Activated naive CD4-positive, alpha-beta T cell treated with anti-CD3 and anti-CD28 coated beads, Interleukin-2, amount 10 ng/mL, durations not matched to agents 7 days and 5 days (primary cell): ENCODE results near the gene SNX5.

Experiments
- CTCF ChIA-PET: fragments of 350-600 bp; sonication (Branson Sonifier 250); formaldehyde crosslinking; loops from one replicate; lab custom pipeline; 2021; ENCODE audit warnings: antibody characterized with exemption; lab: Charles Lee
- DNase-seq: peaks from one replicate; pipeline ENCODE4 v3.0.0-alpha.2; 2020
- H3K27ac Mint-ChIP-seq: one replicate; pipeline ENCODE4 v1.8.0; 2021; ENCODE audit warnings: mild to moderate bottlenecking, moderate library complexity, mixed read lengths
- H3K27me3 Mint-ChIP-seq: one replicate; pipeline ENCODE4 v1.8.0; 2021; ENCODE audit warnings: mild to moderate bottlenecking, mixed read lengths
- H3K36me3 Mint-ChIP-seq: one replicate; pipeline ENCODE4 v1.8.0; 2021; ENCODE audit warnings: mixed read lengths
- H3K4me1 Mint-ChIP-seq: one replicate; pipeline ENCODE4 v1.8.0; 2021; ENCODE audit warnings: mixed read lengths
- H3K4me3 Mint-ChIP-seq: one replicate; pipeline ENCODE4 v1.8.0; 2021; ENCODE audit warnings: mild to moderate bottlenecking, moderate library complexity, mixed read lengths
- H3K9me3 Mint-ChIP-seq: one replicate; pipeline ENCODE4 v1.8.0; 2021; ENCODE audit warnings: mixed read lengths

Gene SNX5

GRCh38 chr20:17917832-17918618 is 50.6 kb downstream of the SNX5 start:
- DNase-seq, result no peak
- Mint-ChIP-seq H3K27me3 (peaks cover 47% of the 10 kb centered on the region), H3K36me3 (no peaks in the 10 kb centered on the region), H3K4me3 (no peak overlapping the region), H3K27ac (no peak overlapping the region), H3K4me1 (peaks cover 3% of the 10 kb centered on the region), H3K9me3 (no peaks in the 10 kb centered on the region)
- CTCF ChIA-PET, result no interaction called here

GRCh38 chr20:17916433-17916891 is 52.1 kb downstream of the SNX5 start:
- CTCF ChIA-PET, result no interaction called here
- no peak overlapping the region for H3K27ac Mint-ChIP-seq
- no peaks in the 10 kb centered on the region for H3K9me3 Mint-ChIP-seq
- no peaks in the 10 kb centered on the region for H3K36me3 Mint-ChIP-seq
- DNase-seq, result no peak
- H3K4me3 Mint-ChIP-seq, result no peak overlapping the region
- peaks cover 50% of the 10 kb centered on the region for H3K27me3 Mint-ChIP-seq
- H3K4me1 Mint-ChIP-seq, result peaks cover 3% of the 10 kb centered on the region

- H3K27me3 Mint-ChIP-seq, result peaks cover 56% of the 10 kb centered on the region
- no peak overlapping the region for H3K4me3 Mint-ChIP-seq
- no peaks in the 10 kb centered on the region for H3K36me3 Mint-ChIP-seq
- H3K9me3 Mint-ChIP-seq, result no peaks in the 10 kb centered on the region
- CTCF ChIA-PET, result interaction anchor here (0.9 kb wide), 1 partner anchor 26 kb away, joined by 3 read pairs; no protein-coding TSS in a partner anchor
- H3K27ac Mint-ChIP-seq, result no peak overlapping the region
- DNase-seq, result no peak
- H3K4me1 Mint-ChIP-seq, result peaks cover 3% of the 10 kb centered on the region
Observed at GRCh38 chr20:17914957-17915356, 53.6 kb downstream of the SNX5 start.

GRCh38 chr20:17912916-17913315 is 55.7 kb downstream of the SNX5 start:
- peaks cover 3% of the 10 kb centered on the region for H3K4me1 Mint-ChIP-seq
- no peak for DNase-seq
- H3K4me3 Mint-ChIP-seq, result no peak overlapping the region
- H3K9me3 Mint-ChIP-seq, result no peaks in the 10 kb centered on the region
- no peak overlapping the region for H3K27ac Mint-ChIP-seq
- CTCF ChIA-PET, result interaction anchor here (1.1 kb wide), 1 partner anchor 14 kb away, joined by 3 read pairs; no protein-coding TSS in a partner anchor
- H3K36me3 Mint-ChIP-seq, result no peaks in the 10 kb centered on the region
- peaks cover 57% of the 10 kb centered on the region for H3K27me3 Mint-ChIP-seq

GRCh38 chr20:17911927-17912326 is 56.7 kb downstream of the SNX5 start:
- H3K9me3 Mint-ChIP-seq, result no peaks in the 10 kb centered on the region
- no peak overlapping the region for H3K4me3 Mint-ChIP-seq
- CTCF ChIA-PET, result no interaction called here
- H3K36me3 Mint-ChIP-seq, result no peaks in the 10 kb centered on the region
- peaks cover 3% of the 10 kb centered on the region for H3K4me1 Mint-ChIP-seq
- no peak overlapping the region for H3K27ac Mint-ChIP-seq
- no peak for DNase-seq
- H3K27me3 Mint-ChIP-seq, result peaks cover 50% of the 10 kb centered on the region

- Mint-ChIP-seq H3K4me3 (no peak overlapping the region), H3K9me3 (no peaks in the 10 kb centered on the region), H3K27ac (no peak overlapping the region), H3K4me1 (no peaks in the 10 kb centered on the region), H3K36me3 (no peaks in the 10 kb centered on the region), H3K27me3 (peaks cover 46% of the 10 kb centered on the region)
- DNase-seq, result no peak
- CTCF ChIA-PET, result no interaction called here
Observed at GRCh38 chr20:17910828-17911294, 57.7 kb downstream of the SNX5 start.

- no peak for DNase-seq
- no peaks in the 10 kb centered on the region for H3K4me1 Mint-ChIP-seq
- CTCF ChIA-PET, result interaction anchor here (1.2 kb wide), 1 partner anchor 16 kb away, joined by 3 read pairs; no protein-coding TSS in a partner anchor
- peaks cover 45% of the 10 kb centered on the region for H3K27me3 Mint-ChIP-seq
- no peak overlapping the region for H3K27ac Mint-ChIP-seq
- no peaks in the 10 kb centered on the region for H3K36me3 Mint-ChIP-seq
- no peak overlapping the region for H3K4me3 Mint-ChIP-seq
- H3K9me3 Mint-ChIP-seq, result no peaks in the 10 kb centered on the region
Observed at GRCh38 chr20:17909869-17910321, 58.7 kb downstream of the SNX5 start.

GRCh38 chr20:17905544-17905943 is 63.0 kb downstream of the SNX5 start:
- Mint-ChIP-seq H3K4me1 (peaks cover 4% of the 10 kb centered on the region), H3K9me3 (no peaks in the 10 kb centered on the region), H3K4me3 (no peak overlapping the region), H3K27me3 (peaks cover 30% of the 10 kb centered on the region), H3K36me3 (no peaks in the 10 kb centered on the region), H3K27ac (no peak overlapping the region)
- DNase-seq, result no peak
- CTCF ChIA-PET, result interaction anchor here (4.2 kb wide), 1 partner anchor 33 kb away, joined by 13 read pairs; no protein-coding TSS in a partner anchor

GRCh38 chr20:17904027-17904426 is 64.6 kb downstream of the SNX5 start:
- CTCF ChIA-PET, result interaction anchor here (1.2 to 4.2 kb wide), 2 partner anchors 35 to 368 kb away, joined by 4 to 13 read pairs; no protein-coding TSS in a partner anchor
- Mint-ChIP-seq H3K9me3 (no peaks in the 10 kb centered on the region), H3K4me1 (peaks cover 4% of the 10 kb centered on the region), H3K27ac (no peak overlapping the region), H3K36me3 (no peaks in the 10 kb centered on the region), H3K4me3 (no peak overlapping the region), H3K27me3 (peaks cover 29% of the 10 kb centered on the region)
- no peak for DNase-seq

- Mint-ChIP-seq H3K36me3 (no peaks in the 10 kb centered on the region), H3K27me3 (peaks cover 39% of the 10 kb centered on the region), H3K27ac (no peak overlapping the region), H3K4me3 (no peak overlapping the region), H3K9me3 (no peaks in the 10 kb centered on the region), H3K4me1 (peaks cover 4% of the 10 kb centered on the region)
- no peak for DNase-seq
- CTCF ChIA-PET, result interaction anchor here (1.0 to 4.2 kb wide), 2 partner anchors 36 to 220 kb away, joined by 3 to 13 read pairs; no protein-coding TSS in a partner anchor
Observed at GRCh38 chr20:17902531-17903083, 66.0 kb downstream of the SNX5 start.

GRCh38 chr20:17901971-17902370 is 66.6 kb downstream of the SNX5 start:
- H3K27ac Mint-ChIP-seq, result no peak overlapping the region
- DNase-seq, result no peak
- H3K27me3 Mint-ChIP-seq, result peaks cover 46% of the 10 kb centered on the region
- CTCF ChIA-PET, result interaction anchor here (1.0 to 4.2 kb wide), 2 partner anchors 37 to 219 kb away, joined by 3 to 13 read pairs; no protein-coding TSS in a partner anchor
- H3K9me3 Mint-ChIP-seq, result no peaks in the 10 kb centered on the region
- peaks cover 4% of the 10 kb centered on the region for H3K4me1 Mint-ChIP-seq
- H3K4me3 Mint-ChIP-seq, result no peak overlapping the region
- no peaks in the 10 kb centered on the region for H3K36me3 Mint-ChIP-seq

GRCh38 chr20:17898548-17898994 is 70.0 kb downstream of the SNX5 start:
- no peaks in the 10 kb centered on the region for H3K36me3 Mint-ChIP-seq
- no peak overlapping the region for H3K27ac Mint-ChIP-seq
- peak; percentile 77 for DNase-seq
- H3K4me1 Mint-ChIP-seq, result peaks cover 13% of the 10 kb centered on the region
- no peaks in the 10 kb centered on the region for H3K9me3 Mint-ChIP-seq
- H3K27me3 Mint-ChIP-seq, result peaks cover 62% of the 10 kb centered on the region
- CTCF ChIA-PET, result interaction anchor here (0.7 to 3.3 kb wide), 14 partner anchors 10 to 1439 kb away, joined by 3 to 25 read pairs (median 4); partner anchors contain the start of gene RRBP1
- H3K4me3 Mint-ChIP-seq, result no peak overlapping the region

- Mint-ChIP-seq H3K36me3 (no peaks in the 10 kb centered on the region), H3K9me3 (no peaks in the 10 kb centered on the region), H3K4me1 (peaks cover 13% of the 10 kb centered on the region), H3K4me3 (no peak overlapping the region), H3K27ac (no peak overlapping the region), H3K27me3 (peaks cover 59% of the 10 kb centered on the region)
- CTCF ChIA-PET, result interaction anchor here (0.6 to 3.3 kb wide), 17 partner anchors 10 to 1438 kb away, joined by 3 to 25 read pairs (median 4); partner anchors contain the start of gene RRBP1
- DNase-seq, result no peak
Observed at GRCh38 chr20:17897566-17898307, 70.9 kb downstream of the SNX5 start.
